ENCODE results near the gene SMAD5.

The SMAD5 gene

GRCh38 chr5:136207631-136208030 is 75.0 kb downstream of the SMAD5 start:
- no peak for DNase-seq (ENCODE audit: low read depth)
- TF ChIP-seq CTCF (IDR thresholded peaks at IDR 0.05; ENCODE audit: control insufficient read depth, insufficient read depth, low read depth, low read length, missing control alignments), result no peak
- no peak overlapping the region for H3K4me3 ChIP-seq (ENCODE audit: control insufficient read depth, low read depth, low read length)

- H3K4me3 ChIP-seq (ENCODE audit: control insufficient read depth, low read depth, low read length), result no peak overlapping the region
- no peak for DNase-seq (ENCODE audit: low read depth)
- TF ChIP-seq CTCF (IDR thresholded peaks at IDR 0.05; ENCODE audit: control insufficient read depth, insufficient read depth, low read depth, low read length, missing control alignments), result no peak
Measured at GRCh38 chr5:136208916-136209315, 76.3 kb downstream of the SMAD5 start.

GRCh38 chr5:136209346-136209910 is 76.8 kb downstream of the SMAD5 start:
- no peak for TF ChIP-seq CTCF (IDR thresholded peaks at IDR 0.05; ENCODE audit: control insufficient read depth, insufficient read depth, low read depth, low read length, missing control alignments)
- no peak for DNase-seq (ENCODE audit: low read depth)
- H3K4me3 ChIP-seq (ENCODE audit: control insufficient read depth, low read depth, low read length), result no peak overlapping the region

- no peak overlapping the region for H3K4me3 ChIP-seq (ENCODE audit: control insufficient read depth, low read depth, low read length)
- no peak for DNase-seq (ENCODE audit: low read depth)
- no peak for TF ChIP-seq CTCF (IDR thresholded peaks at IDR 0.05; ENCODE audit: control insufficient read depth, insufficient read depth, low read depth, low read length, missing control alignments)
Measured at GRCh38 chr5:136210259-136210658, 77.6 kb downstream of the SMAD5 start.

- TF ChIP-seq CTCF (IDR thresholded peaks at IDR 0.05; ENCODE audit: control insufficient read depth, insufficient read depth, low read depth, low read length, missing control alignments), result no peak
- no peak overlapping the region for H3K4me3 ChIP-seq (ENCODE audit: control insufficient read depth, low read depth, low read length)
- DNase-seq (ENCODE audit: low read depth), result no peak
Measured at GRCh38 chr5:136211282-136212040, 78.8 kb downstream of the SMAD5 start.

GRCh38 chr5:136212252-136212721 is 79.6 kb downstream of the SMAD5 start:
- no peak overlapping the region for H3K4me3 ChIP-seq (ENCODE audit: control insufficient read depth, low read depth, low read length)
- peak; percentile 92 for TF ChIP-seq CTCF (IDR thresholded peaks at IDR 0.05; ENCODE audit: control insufficient read depth, insufficient read depth, low read depth, low read length, missing control alignments)
- no peak for DNase-seq (ENCODE audit: low read depth)

Data from AG09309 (cell line).